NT2/D1 (cell line): ENCODE results near the gene FAM217B.

Experiments used
- SUZ12 ChIP-seq: IDR thresholded peaks from 2 replicates; pipeline ENCODE4 v1.6.1; 2011; ENCODE audit not compliant: insufficient read length, insufficient read depth; ENCODE audit errors: extremely low read depth
- YY1 ChIP-seq: IDR thresholded peaks from 2 replicates; pipeline ENCODE4 v1.6.1; 2011; ENCODE audit not compliant: insufficient read length, insufficient read depth
- ZNF274 ChIP-seq: IDR thresholded peaks from 2 replicates; pipeline ENCODE4 v1.6.1; 2011; ENCODE audit warnings: mild to moderate bottlenecking, low read depth, low read length

DNA sequence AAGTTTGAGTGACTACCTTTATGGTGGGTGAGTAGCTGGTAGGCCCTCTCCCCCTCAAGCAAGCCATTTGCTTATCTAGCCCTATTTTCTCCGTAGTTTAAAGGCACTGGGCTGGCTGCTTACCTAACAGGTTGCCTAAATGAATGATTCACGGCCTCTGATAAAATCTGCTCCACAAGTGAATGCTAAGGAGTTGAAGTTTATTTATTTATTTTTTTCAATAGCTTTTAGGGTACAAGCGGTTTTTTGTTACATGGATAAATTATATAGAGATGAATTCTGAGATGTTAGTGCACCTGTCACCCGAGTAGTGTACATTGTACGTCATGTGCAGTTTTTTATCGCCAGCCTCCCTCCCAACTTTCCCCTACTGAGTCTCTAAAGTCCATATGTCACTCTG lies 9.7 kb downstream of the FAM217B start:
- TF ChIP-seq ZNF274 (no peak), YY1 (no peak), SUZ12 (no peak)
